Kasumi-1 (cell line): Measurements from ENCODE around the gene ADD3.

ENCODE experiments used
- DNase-seq, 2 experiments: peaks; one replicate each; lab custom pipeline; 2025; lab: John Stamatoyannopoulos, UW

The ADD3 gene

GRCh38 chr10:110149259-110149658 lies 141.5 kb downstream of the ADD3 start:
- no peak for DNase-seq

DNA sequence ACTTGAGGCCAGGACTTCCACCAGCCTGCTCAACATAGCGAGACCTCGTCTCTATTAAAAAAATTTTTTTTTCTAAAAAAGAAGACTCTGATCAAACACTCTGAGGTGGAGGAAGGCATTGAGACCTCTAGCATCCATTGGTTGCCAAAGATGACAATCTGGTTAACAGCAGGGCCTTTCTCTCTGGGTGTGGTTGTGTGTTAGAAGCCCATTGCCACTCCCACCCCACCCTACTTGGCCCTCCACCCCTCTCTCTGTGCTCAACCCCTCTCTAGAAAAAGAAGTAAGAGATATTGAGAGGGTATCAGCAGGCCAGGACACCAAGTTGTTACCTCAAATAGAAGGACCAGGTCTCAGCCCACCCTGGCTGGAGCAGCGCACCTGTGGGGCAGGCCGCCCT lies 142.3 kb downstream of the ADD3 start:
- no peak for DNase-seq

GRCh38 chr10:110150981-110151380 lies 143.2 kb downstream of the ADD3 start:
- no peak for DNase-seq

GRCh38 chr10:110151467-110151866 lies 143.7 kb downstream of the ADD3 start:
- no peak for DNase-seq

- DNase-seq = no peak
Measured at GRCh38 chr10:110151971-110152370, 144.2 kb downstream of the ADD3 start.

GRCh38 chr10:110153396-110153795 lies 145.6 kb downstream of the ADD3 start:
- no peak for DNase-seq

GRCh38 chr10:110156046-110156445 lies 148.3 kb downstream of the ADD3 start:
- DNase-seq = no peak

- no peak for DNase-seq
Measured at GRCh38 chr10:110158051-110159005, 150.5 kb downstream of the ADD3 start.

GRCh38 chr10:110160081-110160480 lies 152.3 kb downstream of the ADD3 start:
- no peak for DNase-seq

GRCh38 chr10:110160522-110160921 lies 152.7 kb downstream of the ADD3 start:
- no peak for DNase-seq

GRCh38 chr10:110162741-110163145 lies 155.0 kb downstream of the ADD3 start:
- DNase-seq = peak; percentile 30 to 49

- DNase-seq = no peak
Measured at GRCh38 chr10:110163192-110163773, 155.5 kb downstream of the ADD3 start.

DNA sequence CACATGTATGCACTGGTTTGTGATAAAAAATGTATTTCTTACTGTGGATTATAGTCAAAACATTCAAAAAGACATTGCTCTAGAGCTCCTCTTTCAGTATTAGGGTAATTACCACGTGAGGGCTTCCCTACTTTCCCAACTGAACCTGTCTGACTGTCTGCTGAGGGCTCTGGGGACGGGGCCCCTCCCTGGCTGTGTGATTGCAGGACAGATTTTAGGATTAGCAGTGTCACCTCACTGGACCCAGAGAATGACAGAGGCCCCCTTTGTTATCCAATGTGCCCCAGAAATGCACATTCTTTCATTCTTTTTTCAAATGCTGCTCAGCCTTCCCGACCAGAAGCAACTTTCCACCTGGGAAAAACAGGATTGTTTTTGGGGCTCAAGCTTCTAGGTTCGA lies 156.1 kb downstream of the ADD3 start:
- DNase-seq = no peak

- DNase-seq = no peak
Measured at GRCh38 chr10:110165239-110165638, 157.5 kb downstream of the ADD3 start.

- DNase-seq = no peak
Measured at GRCh38 chr10:110167149-110167548, 159.4 kb downstream of the ADD3 start.

GRCh38 chr10:110168601-110169481 lies 161.1 kb downstream of the ADD3 start:
- DNase-seq = no peak

GRCh38 chr10:110169586-110169985 lies 161.8 kb downstream of the ADD3 start:
- no peak for DNase-seq

GRCh38 chr10:110170142-110170971 lies 162.6 kb downstream of the ADD3 start:
- DNase-seq = peak; percentile 19 to 46

GRCh38 chr10:110171032-110171431 lies 163.2 kb downstream of the ADD3 start:
- DNase-seq = no peak

GRCh38 chr10:110172155-110172554 lies 164.4 kb downstream of the ADD3 start:
- DNase-seq = no peak

GRCh38 chr10:110174201-110174600 lies 166.4 kb downstream of the ADD3 start:
- DNase-seq = no peak
